ENCODE measurements around the gene CCNI.
"Not testable (repeated sequence)": the region's sequence is repeated elsewhere in the genome, so short reads cannot be mapped to it uniquely, and the experiment has no call there.

Gene CCNI

DNA sequence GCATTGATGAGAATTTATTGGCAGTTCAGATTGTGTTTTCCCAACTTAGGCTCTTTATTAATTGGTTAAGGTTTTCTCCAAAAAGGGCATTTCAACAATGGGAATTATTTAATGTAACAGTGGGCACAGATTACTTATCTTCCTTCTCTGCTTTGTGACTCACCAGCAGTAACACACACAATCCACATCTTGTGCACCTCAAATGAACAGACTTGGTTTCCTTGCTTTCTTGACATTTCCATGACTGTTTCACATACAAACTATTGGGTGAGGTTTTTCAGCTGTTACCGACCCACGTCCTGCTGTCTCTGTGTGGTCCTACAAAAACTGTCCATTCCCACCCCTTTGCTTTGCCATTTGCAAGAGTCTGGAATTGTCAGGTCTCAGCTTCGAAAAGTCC, 38.1 kb downstream of the CCNI start:
- DNase-seq, result no peak

GRCh38 chr4:77037168-77037567, 38.6 kb downstream of the CCNI start:
- DNase-seq, result not testable (repeated sequence)

GRCh38 chr4:77036206-77036605, 39.6 kb downstream of the CCNI start:
- no peak for DNase-seq

DNA sequence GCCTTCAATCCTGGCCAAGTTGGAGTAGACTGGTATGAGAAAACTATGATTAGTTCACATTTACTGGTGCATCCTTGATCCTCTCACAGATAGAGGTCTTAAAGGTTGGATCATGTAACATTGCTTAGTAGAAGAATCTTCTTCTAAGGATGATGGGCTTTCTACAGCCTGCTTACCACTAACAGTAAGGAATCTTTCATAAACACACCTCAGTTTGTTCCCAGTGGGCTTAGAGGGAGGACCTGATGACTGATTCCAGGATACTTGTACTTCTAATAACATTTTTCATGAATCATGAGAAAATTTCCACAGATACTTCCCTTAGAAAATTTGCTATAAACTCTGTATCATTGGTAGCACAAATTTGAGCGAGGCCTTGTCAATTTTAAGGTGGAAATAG, 40.6 kb downstream of the CCNI start:
- DNase-seq, result no peak

- DNase-seq, result no peak
Measured at GRCh38 chr4:77031544-77031943, 44.2 kb downstream of the CCNI start.

DNA sequence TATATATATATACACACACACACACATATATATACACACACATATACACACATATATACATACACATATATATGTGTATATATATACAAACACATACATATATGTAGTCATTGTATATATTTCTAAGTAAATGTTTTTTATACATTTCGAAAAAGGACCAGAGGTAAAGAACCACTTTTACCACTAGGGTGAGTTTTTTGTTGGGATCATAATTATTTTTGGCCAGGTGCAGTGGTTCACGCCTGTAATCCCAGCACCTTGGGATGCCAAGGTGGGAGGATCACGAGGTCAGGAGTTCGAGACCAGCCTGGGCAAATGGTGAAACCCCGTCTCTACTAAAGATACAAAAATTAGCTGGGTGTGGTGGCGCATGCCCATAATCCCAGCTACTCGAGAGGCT, 46.0 kb downstream of the CCNI start:
- DNase-seq, result not testable (repeated sequence)

DNA sequence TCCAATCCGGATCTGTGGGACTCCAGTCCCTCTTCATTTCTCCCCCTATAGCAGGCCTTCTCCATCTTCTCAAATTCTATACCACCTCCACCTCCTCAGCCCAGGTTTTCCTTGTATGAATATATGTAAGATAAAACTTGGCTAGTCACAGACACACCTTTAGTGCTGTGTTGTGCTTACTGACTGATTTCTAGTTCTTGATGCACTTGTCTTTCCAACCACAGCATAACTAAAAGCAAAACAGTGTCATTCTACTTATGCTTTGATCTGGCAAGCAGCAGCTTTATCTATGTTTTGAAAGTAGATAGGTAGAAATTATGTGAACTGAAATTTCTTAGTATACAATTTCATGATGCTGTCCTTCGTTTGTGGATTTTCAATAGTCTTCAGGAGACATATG, 47.5 kb downstream of the CCNI start:
- DNase-seq, result no peak

GRCh38 chr4:77026322-77026704, 49.5 kb downstream of the CCNI start:
- no peak for DNase-seq

- DNase-seq, result no peak
Measured at GRCh38 chr4:77025643-77026321, 50.0 kb downstream of the CCNI start.

- DNase-seq, result no peak
Measured at GRCh38 chr4:77023920-77024319, 51.9 kb downstream of the CCNI start.

GRCh38 chr4:77022560-77023179, 53.1 kb downstream of the CCNI start:
- DNase-seq, result no peak

DNA sequence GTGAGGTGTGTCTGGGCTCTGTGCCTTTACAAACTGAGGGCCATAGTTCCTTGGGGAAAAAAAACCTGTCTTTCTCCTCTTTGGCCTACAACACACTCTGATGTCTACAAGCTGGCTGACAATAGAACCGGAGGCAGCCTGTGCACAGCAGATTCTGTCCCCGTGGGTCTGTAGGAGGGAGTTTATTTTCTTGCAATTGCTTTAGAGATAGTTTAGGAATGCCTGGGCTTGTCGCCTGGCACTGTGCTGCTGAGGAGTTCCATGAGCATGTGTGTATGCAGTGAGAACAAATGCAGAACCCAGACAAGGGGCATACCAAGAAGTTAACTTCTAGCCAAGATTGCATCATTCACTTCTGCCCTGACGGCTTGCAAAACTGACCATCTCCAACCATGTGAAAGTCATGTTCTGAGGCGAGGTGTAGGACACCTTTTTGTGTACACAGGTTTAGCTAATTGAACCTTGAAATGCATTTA, 54.1 kb downstream of the CCNI start:
- DNase-seq, result no peak

DNA sequence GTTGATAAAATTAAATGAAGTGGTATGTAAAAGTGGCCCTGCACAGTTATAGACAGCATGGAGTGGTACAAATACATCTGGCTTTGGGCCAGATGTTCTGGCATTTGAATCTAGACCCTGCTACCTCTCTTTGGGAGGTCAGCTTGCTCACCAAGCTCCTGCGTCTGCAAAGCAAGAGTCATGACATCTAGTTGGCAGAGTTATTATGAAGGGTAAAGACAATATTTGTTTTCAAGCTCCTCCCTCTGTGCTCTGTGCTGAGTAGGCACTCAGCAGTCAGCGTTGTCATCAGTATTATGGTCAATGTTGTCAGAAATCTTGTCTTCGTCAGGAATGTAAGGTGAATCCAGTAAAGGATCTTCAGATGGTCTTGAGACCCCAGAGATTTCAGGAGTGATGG, 55.8 kb downstream of the CCNI start:
- no peak for DNase-seq

GRCh38 chr4:77015390-77015789, 60.4 kb downstream of the CCNI start:
- no peak for DNase-seq

DNA sequence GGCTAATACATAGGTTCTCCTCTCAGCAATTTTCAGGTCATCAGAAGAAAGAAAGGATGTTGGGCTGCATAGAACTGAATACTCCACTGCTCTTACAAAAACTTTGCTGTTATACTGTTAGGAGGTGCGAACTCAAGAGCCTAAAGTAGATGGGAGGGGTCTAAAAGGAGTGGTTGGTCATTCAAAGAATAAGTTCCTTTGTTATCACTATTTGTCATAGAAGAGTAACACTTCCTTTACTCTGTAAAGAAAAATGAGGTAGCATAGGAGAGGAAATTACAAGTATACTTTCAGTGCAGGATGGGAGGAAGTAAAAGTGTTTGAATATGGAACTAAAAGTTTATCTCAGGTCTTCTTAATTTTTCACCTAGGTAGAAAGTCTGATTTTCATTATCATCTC, 61.5 kb downstream of the CCNI start:
- DNase-seq, result no peak

DNA sequence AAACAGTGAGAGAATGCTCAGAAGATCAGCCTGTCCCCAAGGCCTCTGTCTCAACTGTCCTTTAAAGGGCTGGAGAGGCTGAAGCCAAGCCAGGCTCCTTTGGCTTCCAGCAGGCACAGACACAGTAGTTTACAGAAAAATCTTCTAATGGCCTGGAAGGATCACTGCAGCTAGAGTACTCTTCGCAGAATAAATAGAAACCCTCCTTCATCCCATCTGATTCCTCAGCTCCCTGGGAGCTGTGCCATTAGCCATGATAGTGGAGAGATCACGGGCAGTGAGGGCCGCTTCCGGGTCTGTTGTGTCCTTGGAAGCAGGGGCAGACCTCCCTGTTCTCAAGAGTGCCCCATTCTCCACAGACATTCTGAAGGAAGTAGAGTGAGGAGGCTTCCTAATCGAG, 63.1 kb downstream of the CCNI start:
- DNase-seq, result no peak

DNA sequence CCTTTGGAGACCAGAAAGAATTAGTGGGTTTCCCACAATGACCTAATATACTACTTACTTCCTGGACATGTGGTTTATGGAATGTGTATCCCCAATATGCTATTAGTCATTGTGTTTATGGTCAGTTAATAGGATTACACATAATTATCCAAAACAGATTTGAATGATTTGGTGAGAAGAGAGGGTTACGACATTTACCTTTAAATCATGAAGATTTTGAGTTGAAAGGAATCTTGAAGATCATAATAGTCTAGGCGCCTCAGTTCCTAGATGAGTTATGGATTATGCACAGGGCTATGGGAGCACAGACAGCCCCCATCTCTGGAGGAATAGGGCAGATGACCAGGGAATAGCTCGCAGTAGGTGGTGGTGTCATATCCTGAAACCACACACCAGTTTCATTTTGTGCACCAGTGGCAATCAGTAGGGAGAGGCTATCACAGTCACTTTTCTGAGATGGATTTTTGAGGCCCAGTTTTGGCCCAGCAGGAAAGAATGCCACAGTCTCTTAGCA, 64.9 kb downstream of the CCNI start:
- no peak for DNase-seq

GRCh38 chr4:77009511-77010115, 66.2 kb downstream of the CCNI start:
- DNase-seq, result no peak

- no peak for DNase-seq
Measured at GRCh38 chr4:77007358-77008230, 68.2 kb downstream of the CCNI start.

DNA sequence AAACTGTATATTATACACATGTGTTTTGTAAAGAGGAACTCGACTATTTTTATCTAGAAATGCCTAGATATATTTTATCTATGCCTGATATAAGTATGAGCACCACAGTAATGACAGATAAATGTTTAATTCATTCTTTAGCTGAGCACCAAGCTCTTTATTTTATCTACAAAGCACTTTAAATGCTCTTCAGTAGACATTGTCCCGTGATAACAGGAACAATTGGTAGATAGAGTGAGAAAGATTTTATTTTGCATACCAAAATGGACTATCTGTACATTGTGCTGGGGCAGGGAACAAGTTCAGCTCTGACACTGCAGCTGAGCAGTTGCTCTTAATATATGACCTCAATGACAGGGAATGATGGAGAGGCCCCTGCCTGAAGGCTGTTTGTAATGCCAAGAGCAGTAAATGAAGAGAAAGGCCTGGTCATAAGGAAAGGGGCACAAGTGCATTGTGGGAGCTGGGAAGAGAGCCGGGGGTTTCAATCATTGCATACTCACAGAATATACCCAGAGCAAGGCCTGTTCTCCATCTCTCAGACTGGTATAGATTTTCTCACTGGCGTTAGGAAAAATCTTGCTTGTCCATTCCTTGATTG, 68.9 kb downstream of the CCNI start:
- DNase-seq, result no peak

- no peak for DNase-seq
Measured at GRCh38 chr4:77003400-77003799, 72.4 kb downstream of the CCNI start.

GRCh38 chr4:77002321-77003107, 73.3 kb downstream of the CCNI start:
- DNase-seq, result no peak
